ENCODE results near the gene DOK7.

The DOK7 gene

GRCh38 chr4:3426465-3427133, 36.5 kb upstream of the DOK7 start:
- DNase-seq (ENCODE audit: extremely low spot score, insufficient read length, low read depth) (no peak), FAIRE-seq (no peak)

GRCh38 chr4:3427134-3427476, 36.0 kb upstream of the DOK7 start:
- FAIRE-seq (no peak), DNase-seq (ENCODE audit: extremely low spot score, insufficient read length, low read depth) (no peak)

DNA sequence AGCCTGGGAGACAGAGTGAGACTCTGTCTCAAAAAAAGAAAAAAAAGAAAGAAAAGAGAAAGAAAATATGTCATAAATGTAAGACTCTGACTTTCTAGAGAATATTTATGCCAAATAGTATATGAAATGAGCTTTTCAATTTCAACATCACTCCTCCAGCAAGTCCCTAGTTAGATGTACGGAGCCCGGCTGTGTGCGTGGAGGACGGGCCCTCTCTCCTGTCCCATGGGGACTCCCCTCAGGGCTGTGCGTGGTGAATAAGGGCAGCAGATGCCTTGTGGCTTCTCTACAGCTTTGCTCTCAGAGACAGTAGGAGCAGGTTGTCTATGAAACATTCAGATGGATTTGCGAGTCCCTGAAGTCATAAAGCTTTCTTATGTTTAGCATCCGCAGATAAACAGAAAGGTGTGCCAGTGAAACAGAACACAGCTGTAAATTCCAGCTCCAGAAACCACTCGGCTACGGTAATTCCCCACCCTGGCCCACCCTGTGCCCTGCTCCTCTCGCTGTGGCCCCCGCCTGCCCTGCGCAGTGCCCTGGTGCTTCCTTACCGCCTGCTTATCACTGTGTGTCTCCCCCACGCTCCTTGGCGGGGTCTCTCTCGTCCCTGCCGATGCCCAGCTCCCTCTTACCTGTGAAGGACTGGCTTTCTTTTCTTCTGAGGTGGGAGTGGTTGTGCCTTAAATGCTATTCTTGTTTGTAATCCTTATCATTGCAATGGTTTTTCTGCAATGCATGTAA, 35.2 kb upstream of the DOK7 start:
- DNase-seq (ENCODE audit: extremely low spot score, insufficient read length, low read depth) (no peak), FAIRE-seq (no peak)

GRCh38 chr4:3429651-3430050, 33.5 kb upstream of the DOK7 start:
- DNase-seq (ENCODE audit: extremely low spot score, insufficient read length, low read depth) (no peak), FAIRE-seq (no peak)

DNA sequence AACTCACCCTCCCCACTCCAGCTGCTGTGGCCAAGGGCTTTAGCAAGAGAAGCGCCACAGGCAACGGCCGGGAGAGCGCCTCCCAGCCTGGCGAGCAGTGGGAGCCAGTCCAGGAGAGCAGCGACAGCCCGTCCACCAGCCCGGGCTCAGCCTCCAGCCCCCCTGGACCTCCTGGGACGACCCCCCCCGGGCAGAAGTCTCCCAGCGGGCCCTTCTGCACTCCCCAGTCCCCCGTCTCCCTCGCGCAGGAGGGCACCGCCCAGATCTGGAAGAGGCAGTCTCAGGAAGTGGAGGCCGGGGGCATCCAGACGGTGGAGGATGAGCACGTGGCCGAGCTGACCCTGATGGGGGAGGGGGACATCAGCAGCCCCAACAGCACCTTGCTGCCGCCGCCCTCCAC, 32.6 kb upstream of the DOK7 start:
- FAIRE-seq (no peak), DNase-seq (ENCODE audit: extremely low spot score, insufficient read length, low read depth) (no peak)

DNA sequence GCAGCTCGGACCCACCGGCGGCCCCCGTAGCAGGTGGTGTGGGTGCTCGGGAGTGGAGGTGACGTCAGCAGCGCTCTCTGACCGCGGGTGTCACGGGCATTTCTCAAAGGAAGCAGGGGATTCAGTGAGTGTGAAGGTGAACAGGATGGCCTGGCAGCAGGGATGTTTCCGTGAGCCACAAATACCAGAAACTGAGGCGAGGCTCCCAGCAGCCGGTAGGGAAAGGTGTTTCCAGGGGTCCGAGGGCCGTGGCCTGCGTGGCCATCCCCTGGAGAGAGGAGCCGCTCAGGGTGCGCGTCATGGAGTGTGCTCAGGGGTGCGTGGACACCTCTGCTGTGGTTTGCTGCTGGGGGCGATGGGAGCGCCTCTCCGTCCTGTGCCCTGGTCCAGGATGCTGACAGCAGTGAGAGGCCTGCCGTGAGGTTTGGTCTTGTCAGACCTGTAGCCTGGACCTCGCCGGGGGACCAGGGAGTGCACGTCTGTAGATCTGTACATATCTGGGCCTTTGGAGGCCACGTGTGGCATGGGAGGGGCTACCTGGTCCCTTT, 31.6 kb upstream of the DOK7 start:
- no peak for FAIRE-seq
- DNase-seq (ENCODE audit: extremely low spot score, insufficient read length, low read depth): no peak

- FAIRE-seq: no peak
- no peak for DNase-seq (ENCODE audit: extremely low spot score, insufficient read length, low read depth)
Measured at GRCh38 chr4:3432381-3432790, 30.7 kb upstream of the DOK7 start.

- FAIRE-seq (no peak), DNase-seq (ENCODE audit: extremely low spot score, insufficient read length, low read depth) (no peak)
Measured at GRCh38 chr4:3433138-3433869, 29.8 kb upstream of the DOK7 start.

DNA sequence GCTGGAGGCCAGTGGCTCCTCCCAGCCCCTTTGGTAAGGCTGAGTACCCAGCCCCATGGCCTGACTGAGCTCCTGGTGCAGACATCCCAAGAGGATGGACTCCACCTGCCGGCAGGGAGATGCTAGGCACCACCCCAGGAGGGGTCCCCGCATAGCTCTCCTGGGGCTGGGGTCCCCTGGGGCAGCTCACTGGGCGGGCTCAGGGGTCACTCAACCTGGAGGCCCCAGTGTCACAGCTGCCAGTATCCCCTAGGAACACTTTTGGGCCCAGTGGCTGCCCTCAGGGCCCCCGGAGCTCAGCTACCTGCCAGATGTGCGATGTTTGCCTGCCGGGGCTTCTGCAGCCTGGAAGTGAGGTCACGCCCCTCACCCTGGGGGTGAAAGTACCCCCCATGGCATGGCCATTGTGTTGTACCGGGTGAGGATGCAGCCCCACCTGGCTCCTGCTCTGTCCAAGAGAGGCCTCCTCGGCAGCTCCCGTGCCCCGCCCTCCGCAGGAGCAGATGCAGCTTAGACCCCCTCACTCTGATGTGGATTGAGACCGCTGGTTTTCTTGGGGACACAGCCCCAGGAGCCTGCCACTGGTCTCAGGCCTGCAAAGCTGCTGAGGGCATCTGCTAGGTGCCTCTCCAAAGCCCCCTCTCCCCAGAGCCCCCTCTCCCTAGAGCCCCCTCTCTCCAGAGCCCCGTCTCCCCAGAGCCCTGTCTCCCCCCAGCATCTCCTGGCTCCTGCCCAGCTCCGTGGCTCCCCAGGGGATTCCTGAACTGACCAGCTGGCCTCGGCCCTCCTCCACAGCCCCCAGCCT, 28.0 kb upstream of the DOK7 start:
- FAIRE-seq (no peak), DNase-seq (ENCODE audit: extremely low spot score, insufficient read length, low read depth) (no peak)

GRCh38 chr4:3435686-3435956, 27.5 kb upstream of the DOK7 start:
- FAIRE-seq (no peak), DNase-seq (ENCODE audit: extremely low spot score, insufficient read length, low read depth) (no peak)

DNA sequence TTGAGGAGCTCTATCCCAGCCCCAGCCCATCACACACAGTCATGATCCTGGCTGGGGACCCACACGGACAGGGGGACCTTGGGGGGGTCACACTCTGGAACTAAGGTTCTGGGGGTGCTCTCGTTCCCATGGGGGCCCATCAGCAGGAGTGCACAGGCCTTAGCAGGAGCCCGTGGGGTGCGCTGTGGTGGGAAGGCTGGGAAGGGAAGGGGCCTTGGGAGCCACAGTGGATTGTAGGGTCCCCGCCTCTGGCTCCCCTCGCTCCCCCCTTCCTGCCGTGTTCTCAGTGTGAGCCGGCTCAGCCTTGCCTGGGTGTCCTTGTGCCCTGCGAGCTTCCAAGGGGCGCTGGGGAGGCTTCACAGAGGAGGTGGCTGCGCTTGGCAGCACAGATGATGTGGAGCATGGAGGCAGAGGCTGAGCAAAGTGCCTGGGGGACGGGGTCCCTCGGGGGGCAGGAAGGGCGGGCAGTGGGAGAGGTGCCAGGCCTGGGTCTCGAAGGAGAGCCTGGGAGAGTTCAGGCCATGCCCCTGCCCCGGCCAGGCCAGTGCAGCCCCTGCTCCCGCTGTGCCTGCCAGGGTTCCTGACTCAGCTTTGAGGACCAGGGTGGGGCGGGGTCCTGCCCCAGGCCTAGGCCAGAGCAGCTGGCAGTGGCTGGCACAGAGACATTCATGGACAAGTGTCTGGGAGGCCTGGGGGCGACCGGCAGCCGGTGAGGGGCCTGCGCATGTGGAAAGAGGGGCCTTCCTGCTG, 26.9 kb upstream of the DOK7 start:
- no peak for FAIRE-seq
- DNase-seq (ENCODE audit: extremely low spot score, insufficient read length, low read depth): no peak

DNA sequence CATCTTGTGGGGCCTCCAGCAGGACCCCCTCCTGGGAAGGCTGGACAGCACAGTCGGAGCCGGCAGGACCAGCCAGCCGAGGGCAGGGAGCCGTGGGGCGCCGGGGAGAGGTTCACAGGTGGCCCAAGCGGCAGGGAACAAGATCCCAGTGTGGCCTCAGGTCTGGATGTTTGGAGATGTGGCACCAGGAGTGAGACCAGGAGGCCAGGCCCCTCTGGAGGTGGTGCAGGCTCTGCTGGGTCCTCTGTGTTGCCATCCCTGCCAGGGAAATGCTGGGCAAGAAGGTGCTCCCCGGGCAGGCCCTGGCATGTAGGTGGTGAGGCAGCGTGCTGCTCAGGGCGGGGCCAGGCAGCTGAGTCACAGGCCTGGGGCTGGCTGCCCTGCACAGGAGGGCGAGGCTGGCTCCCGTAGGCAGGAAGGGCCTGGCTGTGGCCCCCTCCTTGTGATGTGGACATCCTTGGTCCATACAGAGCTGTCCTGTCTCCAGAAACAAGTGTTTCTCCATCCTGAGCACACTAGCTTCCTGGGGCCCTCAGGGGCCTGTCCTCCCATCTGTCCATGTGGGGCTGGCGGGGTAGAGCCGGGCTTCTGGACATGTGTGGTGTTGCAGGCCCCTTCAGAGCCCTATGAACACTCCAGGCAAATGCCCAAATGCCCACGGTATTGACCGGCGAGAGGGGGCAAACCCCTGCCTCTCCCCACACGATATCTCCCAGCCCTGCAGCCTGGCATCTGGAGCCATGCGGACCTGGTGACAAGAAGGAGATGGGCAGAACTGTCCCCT, 26.1 kb upstream of the DOK7 start:
- FAIRE-seq (no peak), DNase-seq (ENCODE audit: extremely low spot score, insufficient read length, low read depth) (no peak)

DNA sequence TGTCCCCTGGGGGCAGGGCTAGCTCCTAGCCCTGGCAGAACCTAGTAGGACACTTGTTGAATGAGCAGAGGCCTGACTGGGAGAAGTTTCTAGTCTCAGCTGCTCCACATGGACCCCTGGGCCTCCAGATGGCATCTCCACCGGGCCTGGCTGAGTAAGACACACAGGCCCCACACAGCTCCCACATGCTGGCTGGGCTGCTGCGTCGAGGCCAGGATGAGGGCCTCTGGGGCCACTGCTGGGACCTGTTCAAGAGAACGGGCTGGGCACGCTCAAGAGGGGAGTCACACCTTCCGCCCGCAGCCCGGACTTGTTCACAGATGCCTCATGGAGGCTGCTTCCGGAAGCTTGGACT, 25.5 kb upstream of the DOK7 start:
- FAIRE-seq (no peak), DNase-seq (ENCODE audit: extremely low spot score, insufficient read length, low read depth) (no peak)

DNA sequence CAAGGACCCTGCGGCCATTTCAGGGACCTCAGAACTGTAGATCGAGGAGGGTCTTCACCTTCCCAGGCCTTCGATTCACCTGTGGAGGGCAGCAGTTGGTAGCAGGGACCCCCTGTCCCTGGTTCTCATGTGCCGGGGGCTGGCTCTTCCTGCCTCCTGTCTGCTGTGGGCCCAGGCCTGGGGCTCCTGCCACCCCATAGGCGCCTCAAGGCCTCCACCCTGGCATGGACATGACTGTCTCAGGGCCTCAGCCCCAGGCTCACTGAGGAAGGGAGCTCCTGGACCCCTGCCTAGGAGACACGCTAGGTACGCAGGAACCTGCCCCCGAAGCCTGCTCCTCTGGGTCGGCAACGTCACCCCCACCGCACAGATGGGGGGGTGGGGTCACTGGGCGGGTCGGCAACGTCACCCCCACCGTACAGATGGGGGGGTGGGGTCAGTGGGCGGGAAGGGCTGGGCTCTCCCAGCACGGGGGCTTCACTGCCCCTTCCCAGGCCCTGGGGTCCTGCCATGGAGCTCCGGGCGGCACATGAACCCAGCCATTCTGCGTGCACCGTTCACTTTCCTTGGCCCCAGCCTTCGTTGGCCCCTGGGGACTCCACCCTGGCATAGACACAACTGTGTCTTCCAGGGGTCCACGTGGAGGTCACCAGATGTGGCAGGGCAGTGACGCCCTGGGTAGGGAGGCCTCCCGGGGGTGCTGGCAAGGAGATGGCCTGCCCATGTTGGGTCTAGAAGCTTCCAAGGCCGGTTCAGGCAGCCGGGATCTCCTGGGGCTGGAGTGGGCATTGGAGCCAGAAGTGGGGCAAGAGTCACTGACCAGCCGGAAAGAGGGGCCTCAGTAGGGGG, 24.9 kb upstream of the DOK7 start:
- no peak for FAIRE-seq

GRCh38 chr4:3438847-3439180, 24.3 kb upstream of the DOK7 start:
- DNase-seq (ENCODE audit: extremely low spot score, insufficient read length, low read depth): no peak
- FAIRE-seq: no peak

More for the DNA sequence above, 24.9 kb upstream of the DOK7 start:
- no peak for DNase-seq (ENCODE audit: extremely low spot score, insufficient read length, low read depth)

DNA sequence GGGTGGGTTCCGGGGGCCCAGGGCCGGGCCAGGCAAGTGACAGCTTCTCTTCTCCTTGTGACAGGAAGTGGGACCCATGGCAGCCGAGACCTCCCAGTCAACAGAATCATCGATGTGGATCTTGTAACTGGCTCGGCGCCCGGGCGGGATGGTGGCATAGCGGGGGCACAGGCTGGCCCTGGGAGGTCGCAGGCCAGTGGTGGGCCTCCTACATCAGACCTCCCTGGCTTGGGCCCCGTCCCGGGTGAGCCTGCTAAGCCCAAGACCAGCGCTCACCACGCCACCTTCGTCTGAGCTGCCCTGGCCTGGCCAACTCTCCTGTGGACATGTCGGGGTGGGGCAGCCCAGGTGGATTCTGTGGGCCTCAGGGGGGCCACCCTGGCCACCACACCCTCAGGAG, 23.7 kb upstream of the DOK7 start:
- FAIRE-seq: no peak
- no peak for DNase-seq (ENCODE audit: extremely low spot score, insufficient read length, low read depth)

DNA sequence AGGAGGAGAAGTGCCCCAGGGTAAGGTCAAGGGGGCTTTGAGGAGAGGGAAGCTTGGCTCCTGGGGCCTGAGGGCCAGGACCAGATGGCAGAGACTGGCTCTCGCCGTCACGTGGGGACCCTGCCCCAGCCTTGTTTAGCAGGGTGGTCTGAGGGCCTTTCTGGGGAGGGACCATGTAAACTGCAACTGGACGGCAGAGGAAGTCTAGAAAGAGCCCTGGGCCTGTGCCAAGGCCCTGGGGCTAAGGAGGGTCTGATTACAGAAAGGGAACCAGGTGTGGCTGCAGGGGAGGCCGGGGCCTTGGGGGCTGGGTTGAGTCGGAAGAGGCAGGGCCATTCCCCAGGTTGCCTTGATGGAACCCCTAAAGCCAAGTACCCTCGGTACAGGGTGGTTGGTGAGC, 23.1 kb upstream of the DOK7 start:
- FAIRE-seq: no peak
- no peak for DNase-seq (ENCODE audit: extremely low spot score, insufficient read length, low read depth)

DNA sequence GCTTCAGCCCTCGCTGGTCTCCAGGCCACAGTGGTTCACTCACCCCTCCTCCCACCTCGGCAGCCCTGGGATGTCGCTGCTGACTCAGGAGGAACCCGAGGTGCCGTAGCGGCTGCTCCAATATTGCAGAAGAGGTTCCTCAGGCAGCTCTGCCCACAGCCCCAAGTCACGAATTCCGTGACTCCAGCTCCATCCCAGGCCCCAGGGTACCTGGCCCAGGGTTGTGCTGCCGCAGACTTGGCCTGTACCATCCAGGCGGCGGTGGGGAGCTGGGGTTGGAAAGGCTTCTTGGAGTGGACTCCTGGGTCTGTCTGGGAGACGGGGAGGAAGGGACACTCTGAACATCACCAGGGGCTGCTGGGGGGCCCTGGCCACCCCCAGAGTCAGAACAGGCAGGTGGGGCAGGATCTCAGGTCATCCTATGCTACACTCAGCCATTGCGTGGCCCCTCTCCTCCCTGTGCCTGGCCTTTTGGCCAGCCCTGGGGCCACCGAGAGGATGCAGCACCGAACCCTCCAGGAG, 22.1 kb upstream of the DOK7 start:
- no peak for FAIRE-seq
- DNase-seq (ENCODE audit: extremely low spot score, insufficient read length, low read depth): no peak

All from GM18507 (cell line).